Muscle of arm (tissue), 12 donors: ENCODE measurements around the gene RUVBL1. TPM values are rescaled to one million over a fixed set of nuclear protein-coding genes. Genes with fewer than 3 reads are reported as not detected.

Source experiments
- DNase-seq: peaks from one replicate; pipeline ENCODE4 v3.0.0-alpha.2; 2013
- polyA plus RNA-seq, 12 donors: library from polyadenylated mRNA; unstranded; fragments of 120-200 nt; gene quantifications; one replicate each; pipeline ENCODE4 v1.2.1, GENCODE V29; 2013; ENCODE audit not compliant: insufficient read length in 12 of 12

RUVBL1 gene
- polyA plus RNA-seq, 12 donors = 22.7 to 46.6 (median 33.7) TPM; not detected in 1

GRCh38 chr3:128089135-128089534, 34.5 kb downstream of the RUVBL1 start:
- DNase-seq = no peak

- no peak for DNase-seq
These were observed 39.0 kb downstream of the RUVBL1 start for GRCh38 chr3:128084675-128085021.

GRCh38 chr3:128083980-128084674, 39.5 kb downstream of the RUVBL1 start:
- no peak for DNase-seq

- no peak for DNase-seq
These were observed 40.2 kb downstream of the RUVBL1 start for GRCh38 chr3:128083396-128083795.

GRCh38 chr3:128082546-128082945, 41.1 kb downstream of the RUVBL1 start:
- DNase-seq = no peak

- DNase-seq = no peak
These were observed 41.8 kb downstream of the RUVBL1 start for GRCh38 chr3:128081846-128082245.

GRCh38 chr3:128081226-128081625, 42.4 kb downstream of the RUVBL1 start:
- DNase-seq = no peak

GRCh38 chr3:128080323-128081080, 43.1 kb downstream of the RUVBL1 start:
- DNase-seq = no peak

GRCh38 chr3:128079823-128080222, 43.8 kb downstream of the RUVBL1 start:
- DNase-seq = no peak

GRCh38 chr3:128078875-128079274, 44.7 kb downstream of the RUVBL1 start:
- no peak for DNase-seq

GRCh38 chr3:128078322-128078721, 45.3 kb downstream of the RUVBL1 start:
- no peak for DNase-seq

GRCh38 chr3:128077665-128078064, 45.9 kb downstream of the RUVBL1 start:
- DNase-seq = no peak

GRCh38 chr3:128077202-128077624, 46.4 kb downstream of the RUVBL1 start:
- no peak for DNase-seq

- peak; percentile 23 for DNase-seq
These were observed 47.0 kb downstream of the RUVBL1 start for GRCh38 chr3:128076483-128077201.

- peak; percentile 93 for DNase-seq
These were observed 47.8 kb downstream of the RUVBL1 start for GRCh38 chr3:128075522-128076482.

- no peak for DNase-seq
These were observed 48.6 kb downstream of the RUVBL1 start for GRCh38 chr3:128074851-128075521.

- no peak for DNase-seq
These were observed 49.8 kb downstream of the RUVBL1 start for GRCh38 chr3:128073807-128074206.

- no peak for DNase-seq
These were observed 50.4 kb downstream of the RUVBL1 start for GRCh38 chr3:128073185-128073725.

GRCh38 chr3:128072454-128073184, 51.0 kb downstream of the RUVBL1 start:
- no peak for DNase-seq
